Endothelial cell of umbilical vein (primary cell): Measurements from ENCODE around the gene ELMO1. TPM values are rescaled to one million over a fixed set of nuclear protein-coding genes. Genes with fewer than 3 reads are reported as not detected.

Source experiments
- BruUV-seq: library from RNA; stranded (reverse); fragments of 400-500 nt; replicated peaks from 2 replicates; lab custom pipeline; 2021; lab: Mats Ljungman, UMichigan
- CTCF ChIA-PET: fragments of 300-600, 350-600 bp; sonication (Branson Sonifier 250); formaldehyde crosslinking; loops from one replicate; lab custom pipeline; 2021; ENCODE audit warnings: antibody characterized with exemption, inconsistent platforms; lab: Charles Lee
- POLR2A ChIA-PET: fragments of 300-600, 350-600 bp; sonication (Branson Sonifier 250); formaldehyde crosslinking; loops from one replicate; lab custom pipeline; 2021; ENCODE audit warnings: antibody characterized with exemption, inconsistent platforms; lab: Charles Lee
- DNase-seq: peaks from one replicate; pipeline ENCODE4 v3.0.0-alpha.2; 2011; ENCODE audit warnings: low read depth, low spot score
- FAIRE-seq: peaks from 2 replicates; lab custom pipeline; 2011; peaks lifted over from hg19 to GRCh38; lab: Jason Lieb, UNC
- H2AFZ ChIP-seq: 2 replicates; pipeline ENCODE4 v1.6.0; 2012; ENCODE audit warnings: low read depth, low read length, control low read depth, inconsistent platforms
- H3K27ac ChIP-seq: 2 replicates; pipeline ENCODE4 v1.5.1; 2011; ENCODE audit warnings: low read depth, mild to moderate bottlenecking, control low read depth, low read length, moderate library complexity; ENCODE audit not compliant: insufficient read depth
- H3K27me3 ChIP-seq, 2 experiments: 2 replicates each; pipeline versions ENCODE4 v1.6.0 to v1.6.1; 2011; ENCODE audit warnings: low read length in 2 of 2, mixed read lengths in 1 of 2; ENCODE audit not compliant: control insufficient read depth in 2 of 2, insufficient read depth in 2 of 2
- H3K36me3 ChIP-seq, 2 experiments: 2 replicates in 1 of 2; 3 replicates in 1 of 2; pipeline ENCODE4 v1.5.1; 2011; ENCODE audit warnings: low read length in 2 of 2, mild to moderate bottlenecking in 1 of 2, moderate library complexity in 1 of 2; ENCODE audit not compliant: control insufficient read depth in 2 of 2, insufficient read depth in 2 of 2; ENCODE audit errors: extremely low read depth in 1 of 2
- H3K4me1 ChIP-seq: 3 replicates; pipeline ENCODE4 v1.5.1; 2011; ENCODE audit warnings: mild to moderate bottlenecking, low read length; ENCODE audit not compliant: control insufficient read depth, insufficient read depth; ENCODE audit errors: extremely low read depth
- H3K4me2 ChIP-seq: 2 replicates; pipeline ENCODE4 v1.6.1; 2011; ENCODE audit warnings: low read length, control low read depth, mixed read lengths; ENCODE audit not compliant: insufficient read depth
- H3K4me3 ChIP-seq, 3 experiments: fragments of 200-600 bp in 1 of 3; sonication (generic), shearing (Covaris generic) in 1 of 3; replicated peaks in 1 of 3; 2 replicates each; pipeline ENCODE4 v1.5.1; 2011 to 2016; ENCODE audit warnings: control low read depth in 3 of 3, low read length in 3 of 3, mild to moderate bottlenecking in 2 of 3, inconsistent platforms in 1 of 3, low read depth in 1 of 3, moderate library complexity in 1 of 3; ENCODE audit not compliant: insufficient read depth in 1 of 3
- H3K79me2 ChIP-seq: 2 replicates; pipeline ENCODE4 v1.6.0; 2012; ENCODE audit warnings: low read length, inconsistent platforms; ENCODE audit not compliant: control insufficient read depth, insufficient read depth
- H3K9ac ChIP-seq: replicated peaks from 2 replicates; pipeline ENCODE3; 2011; ENCODE audit warnings: low read length, control low read depth; ENCODE audit not compliant: insufficient read depth; ENCODE audit errors: extremely low read depth
- H3K9me1 ChIP-seq: replicated peaks from 3 replicates; pipeline ENCODE4 v1.6.0; 2011; ENCODE audit warnings: mild to moderate bottlenecking, low read length; ENCODE audit not compliant: control insufficient read depth, insufficient read depth; ENCODE audit errors: extremely low read depth
- H3K9me3 ChIP-seq: replicated peaks from 2 replicates; pipeline ENCODE4 v1.5.1; 2012; ENCODE audit warnings: low read length, inconsistent platforms; ENCODE audit not compliant: control insufficient read depth, insufficient read depth
- H4K20me1 ChIP-seq: replicated peaks from 2 replicates; pipeline ENCODE3; 2011; ENCODE audit warnings: mild to moderate bottlenecking, low read length; ENCODE audit not compliant: control insufficient read depth, insufficient read depth; ENCODE audit errors: extremely low read depth
- EZH2 ChIP-seq: IDR thresholded peaks from 2 replicates; pipeline ENCODE4 v1.6.1; 2012; ENCODE audit warnings: borderline replicate concordance, low read depth, mild to moderate bottlenecking, moderate library complexity, low read length, inconsistent platforms; ENCODE audit not compliant: severe bottlenecking
- FOS ChIP-seq: IDR thresholded peaks from 2 replicates; pipeline ENCODE4 v1.6.1; 2011; ENCODE audit warnings: mild to moderate bottlenecking, low read length, moderate library complexity, borderline replicate concordance; ENCODE audit not compliant: insufficient read depth
- GATA2 ChIP-seq: IDR thresholded peaks from 2 replicates; pipeline ENCODE4 v1.7.0; 2011; ENCODE audit warnings: low read depth, mild to moderate bottlenecking, moderate library complexity, mixed read lengths, low read length; ENCODE audit not compliant: insufficient read length, insufficient read depth
- JUN ChIP-seq: IDR thresholded peaks from 2 replicates; pipeline ENCODE4 v1.6.1; 2011; ENCODE audit warnings: borderline replicate concordance, low read depth; ENCODE audit not compliant: insufficient read length, insufficient read depth
- MYC ChIP-seq: IDR thresholded peaks from one replicate; pipeline ENCODE4 v1.6.1; 2011; ENCODE audit warnings: mild to moderate bottlenecking, low read depth, low read length
- POLR2A ChIP-seq: IDR thresholded peaks from 2 replicates; pipeline ENCODE4 v1.6.1; 2012; ENCODE audit warnings: low read depth, mild to moderate bottlenecking, control low read depth, low read length
- POLR2AphosphoS5 ChIP-seq: IDR thresholded peaks from 2 replicates; pipeline ENCODE4 v1.6.1; 2012; ENCODE audit warnings: low read depth, mild to moderate bottlenecking, control low read depth, low read length, moderate library complexity; ENCODE audit not compliant: insufficient read depth
- dilution Hi-C: fragments of 300-500 bp; cut with MboI; formaldehyde crosslinking; loops from one replicate; pipeline ENCODE4 v1.15.0; 2019; ENCODE audit warnings: low sequenced_read_pairs; ENCODE audit not compliant: extremely low pct_ligation_motif_present
- intact Hi-C: fragments of 100-400 bp; cut with micrococcal nuclease; formaldehyde crosslinking; loops from one replicate; pipeline ENCODE4 v1.10.0; 2022
- polyA plus RNA-seq, 4 experiments: library from polyadenylated mRNA; depleted of rRNA in 3 of 4; stranded (reverse) in 3 of 4; unstranded in 1 of 4; fragments of >200 nt; gene quantifications; 2 replicates each; pipeline versions ENCODE4 v1.2.1 to v1.2.3, GENCODE V29; 2011 to 2012; ENCODE audit warnings: missing spikeins in 1 of 4
- total RNA-seq: library from RNA; stranded (reverse); gene quantifications from 2 replicates; pipeline ENCODE4 v1.2.3, GENCODE V29; 2021
- TF ChIP-seq, protein P1 (sequence below), 2 donors: IDR thresholded peaks; 1 replicate in 1 of 2; 2 replicates in 1 of 2; pipeline ENCODE4 v1.5.1; 2011; ENCODE audit warnings: low read length in 2 of 2, mild to moderate bottlenecking in 2 of 2, moderate library complexity in 2 of 2, control low read depth in 1 of 2, inconsistent platforms in 1 of 2, low read depth in 1 of 2; ENCODE audit not compliant: insufficient read depth in 1 of 2; ENCODE audit errors: extremely low read depth in 1 of 2
- TF ChIP-seq, protein P2 (sequence below): IDR thresholded peaks from 2 replicates; pipeline ENCODE4 v1.6.1; 2011; ENCODE audit not compliant: insufficient read depth, insufficient read length

Gene ELMO1
- total and polyA plus RNA-seq, 2 donors (not counting 3 experiments of a cell fraction or from before 2014, with no cell fraction given): 17.0 to 30.6 TPM

- dilution Hi-C loops: loop anchor here (25.0 kb wide), 1 partner anchor 208 kb away; no protein-coding TSS in a partner anchor
- POLR2A ChIA-PET: no interaction called here
- Histone ChIP-seq H4K20me1 (no peaks in the 10 kb centered on the region), H3K9me1 (no peaks in the 10 kb centered on the region), H3K27me3 (no peaks in the 10 kb centered on the region), H3K4me1 (no peaks in the 10 kb centered on the region), H3K79me2 (no peaks in the 10 kb centered on the region), H3K9me3 (no peaks in the 10 kb centered on the region), H3K27ac (no peak overlapping the region), H2AFZ (no peak overlapping the region), H3K4me2 (no peak overlapping the region), H3K36me3 (no peaks in the 10 kb centered on the region), H3K9ac (no peak overlapping the region), H3K4me3 (no peak overlapping the region)
- BruUV-seq: no TSS peak
- TF ChIP-seq FOS (no peak), GATA2 (no peak), MYC (no peak), POLR2AphosphoS5 (no peak), EZH2 (no peak), POLR2A (no peak), JUN (no peak)
- TF ChIP-seq, protein P1, sequence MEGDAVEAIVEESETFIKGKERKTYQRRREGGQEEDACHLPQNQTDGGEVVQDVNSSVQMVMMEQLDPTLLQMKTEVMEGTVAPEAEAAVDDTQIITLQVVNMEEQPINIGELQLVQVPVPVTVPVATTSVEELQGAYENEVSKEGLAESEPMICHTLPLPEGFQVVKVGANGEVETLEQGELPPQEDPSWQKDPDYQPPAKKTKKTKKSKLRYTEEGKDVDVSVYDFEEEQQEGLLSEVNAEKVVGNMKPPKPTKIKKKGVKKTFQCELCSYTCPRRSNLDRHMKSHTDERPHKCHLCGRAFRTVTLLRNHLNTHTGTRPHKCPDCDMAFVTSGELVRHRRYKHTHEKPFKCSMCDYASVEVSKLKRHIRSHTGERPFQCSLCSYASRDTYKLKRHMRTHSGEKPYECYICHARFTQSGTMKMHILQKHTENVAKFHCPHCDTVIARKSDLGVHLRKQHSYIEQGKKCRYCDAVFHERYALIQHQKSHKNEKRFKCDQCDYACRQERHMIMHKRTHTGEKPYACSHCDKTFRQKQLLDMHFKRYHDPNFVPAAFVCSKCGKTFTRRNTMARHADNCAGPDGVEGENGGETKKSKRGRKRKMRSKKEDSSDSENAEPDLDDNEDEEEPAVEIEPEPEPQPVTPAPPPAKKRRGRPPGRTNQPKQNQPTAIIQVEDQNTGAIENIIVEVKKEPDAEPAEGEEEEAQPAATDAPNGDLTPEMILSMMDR (IDR thresholded peaks at IDR 0.05; ENCODE audit: extremely low read depth in 1 of 2, insufficient read depth in 1 of 2, low read depth in 1 of 2, low read length in 2 of 2): no peak
- TF ChIP-seq, protein P2, sequence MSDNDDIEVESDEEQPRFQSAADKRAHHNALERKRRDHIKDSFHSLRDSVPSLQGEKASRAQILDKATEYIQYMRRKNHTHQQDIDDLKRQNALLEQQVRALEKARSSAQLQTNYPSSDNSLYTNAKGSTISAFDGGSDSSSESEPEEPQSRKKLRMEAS: no peak
- CTCF ChIA-PET: interaction anchor here (1.3 to 2.4 kb wide), 6 partner anchors 13 to 754 kb away, joined by 3 to 13 read pairs (median 9); no protein-coding TSS in a partner anchor
- FAIRE-seq: no peak
- DNase-seq: no peak
- intact Hi-C loops: no loop called here
Observed at GRCh38 chr7:37195388-37195787, 253.3 kb downstream of the ELMO1 start.
